GM12878 (cell line): Measurements from ENCODE around the gene NUFIP1. TPM values are rescaled to one million over a fixed set of nuclear protein-coding genes. Genes with fewer than 3 reads are reported as not detected.

Source experiments
- ATAC-seq: fragments of 200-7000 bp; cut with Tn5 transposase; 3 replicates; pipeline ENCODE4 v1.9.1; 2020; ENCODE audit warnings: mild to moderate bottlenecking, moderate library complexity
- BruUV-seq: library from RNA; stranded (reverse); fragments of 400-500 nt; replicated peaks from 2 replicates; lab custom pipeline; 2021; lab: Mats Ljungman, UMichigan
- CTCF ChIA-PET: fragments of 300-600 bp; sonication (Branson Sonifier 250); formaldehyde crosslinking; extraction: SDS; loops from one replicate; lab custom pipeline; 2021; ENCODE audit warnings: inconsistent platforms; lab: Yijun Ruan, JAX
- POLR2A ChIA-PET: fragments of 350-600 bp; formaldehyde crosslinking; extraction: SDS; loops from one replicate; lab custom pipeline; 2021; ENCODE audit warnings: inconsistent platforms; lab: Charles Lee
- RAD21 ChIA-PET: fragments of 300-600 bp; sonication (Branson Sonifier 250); formaldehyde crosslinking; loops from one replicate; lab custom pipeline; 2023; ENCODE audit warnings: antibody characterized with exemption; ENCODE audit not compliant: unreplicated experiment; lab: Charles Lee
- SMC1A ChIA-PET: fragments of 300-600 bp; sonication (Branson Sonifier 250); formaldehyde crosslinking; loops from one replicate; lab custom pipeline; 2023; ENCODE audit not compliant: unreplicated experiment, uncharacterized antibody; lab: Charles Lee
- DNase-seq: peaks from one replicate; pipeline ENCODE4 v3.0.0-alpha.2; 2011; ENCODE audit warnings: low read depth, low spot score
- FAIRE-seq: peaks from 3 replicates; lab custom pipeline; 2011; peaks lifted over from hg19 to GRCh38; lab: Jason Lieb, UNC
- H2AFZ ChIP-seq: 2 replicates; pipeline ENCODE4 v1.6.0; 2011; ENCODE audit warnings: low read depth, low read length, control low read depth; ENCODE audit not compliant: control insufficient read depth
- H3K27ac ChIP-seq: 2 replicates; pipeline ENCODE4 v1.5.1; 2011; ENCODE audit warnings: control low read depth; ENCODE audit not compliant: control insufficient read depth, insufficient read depth
- H3K27me3 ChIP-seq, 2 experiments: replicated peaks in 1 of 2; 2 replicates each; pipeline versions ENCODE4 v1.6.0 to v1.6.1; 2011; ENCODE audit warnings: low read length in 1 of 2; ENCODE audit not compliant: control insufficient read depth in 2 of 2, insufficient read depth in 2 of 2
- H3K36me3 ChIP-seq, 2 experiments: 2 replicates each; pipeline ENCODE4 v1.5.1; 2011; ENCODE audit warnings: low read length in 1 of 2; ENCODE audit not compliant: control insufficient read depth in 2 of 2, insufficient read depth in 2 of 2
- H3K4me1 ChIP-seq: 2 replicates; pipeline ENCODE4 v1.6.1; 2011; ENCODE audit warnings: mild to moderate bottlenecking, low read length, moderate library complexity, mixed read lengths; ENCODE audit not compliant: control insufficient read depth, insufficient read depth
- H3K4me2 ChIP-seq: 2 replicates; pipeline ENCODE4 v1.6.0; 2011; ENCODE audit warnings: control low read depth; ENCODE audit not compliant: control insufficient read depth, insufficient read depth
- H3K4me3 ChIP-seq: fragments of 200-600 bp; sonication (generic); 2 replicates; pipeline ENCODE4 v1.5.1; 2016
- H3K79me2 ChIP-seq: 2 replicates; pipeline ENCODE4 v1.6.0; 2011; ENCODE audit warnings: low read length; ENCODE audit not compliant: control insufficient read depth, insufficient read depth
- H3K9ac ChIP-seq: 2 replicates; pipeline ENCODE4 v1.8.0; 2011; ENCODE audit warnings: low read length, control low read depth, mixed read lengths; ENCODE audit not compliant: control insufficient read depth, insufficient read depth
- H3K9me3 ChIP-seq: replicated peaks from 3 replicates; pipeline ENCODE4 v1.5.1; 2011; ENCODE audit warnings: mild to moderate bottlenecking, low read length; ENCODE audit not compliant: control insufficient read depth, insufficient read depth
- H4K20me1 ChIP-seq: 2 replicates; pipeline ENCODE4 v1.6.0; 2011; ENCODE audit not compliant: control insufficient read depth, insufficient read depth
- BRCA1 ChIP-seq: IDR thresholded peaks from 2 replicates; pipeline ENCODE4 v1.6.1; 2011; ENCODE audit warnings: low read depth, low read length, improper control_type of control experiment
- CUX1 ChIP-seq: IDR thresholded peaks from 2 replicates; pipeline ENCODE4 v1.6.1; 2012; ENCODE audit warnings: improper control_type of control experiment, low read depth, low read length; ENCODE audit not compliant: insufficient replicate concordance
- HDAC6 ChIP-seq: fragments of 200-600 bp; sonication (generic); IDR thresholded peaks from one replicate; pipeline ENCODE4 v1.8.0; 2017; ENCODE audit warnings: antibody characterized with exemption; ENCODE audit not compliant: unreplicated experiment
- MTA3 ChIP-seq: IDR thresholded peaks from 2 replicates; pipeline ENCODE4 v1.6.1; 2012; ENCODE audit warnings: low read length, inconsistent platforms, borderline replicate concordance
- RAD51 ChIP-seq: fragments of 450-650 bp; IDR thresholded peaks from 2 replicates; pipeline ENCODE4 v1.6.1; 2016; ENCODE audit warnings: moderate library complexity, mild to moderate bottlenecking, inconsistent platforms
- SMAD1 ChIP-seq: fragments of 450-650 bp; IDR thresholded peaks from 2 replicates; pipeline ENCODE4 v1.6.1; 2018; ENCODE audit warnings: mild to moderate bottlenecking, low read depth; ENCODE audit not compliant: partially characterized antibody
- SRF ChIP-seq, 2 experiments: IDR thresholded peaks; 2 replicates each; pipeline ENCODE4 v1.6.1; 2011; ENCODE audit warnings: low read depth in 2 of 2, low read length in 2 of 2, mild to moderate bottlenecking in 1 of 2, moderate library complexity in 1 of 2
- WRNIP1 ChIP-seq: IDR thresholded peaks from 2 replicates; pipeline ENCODE4 v1.6.1; 2011; ENCODE audit warnings: low read depth, low read length, improper control_type of control experiment, borderline replicate concordance
- in situ Hi-C: fragments of 300-500 bp; cut with MboI; formaldehyde crosslinking; loops from 9 replicates; pipeline ENCODE4 v1.14.3; 2018; ENCODE audit warnings: mixed read lengths
- intact Hi-C: fragments of 100-400 bp; cut with micrococcal nuclease; formaldehyde crosslinking; loops from one replicate; pipeline ENCODE4 v1.14.2; 2022; ENCODE audit not compliant: unreplicated experiment
- polyA plus RNA-seq, 11 experiments: library from polyadenylated mRNA; depleted of rRNA in 4 of 11; unstranded in 6 of 11; stranded (reverse) in 5 of 11; fragments of >200 nt; fragmentation: Nextera tagmentation in 4 of 11; fragmentation: Illumina TruSeq in 1 of 11; extraction: Ambion mirVana in 4 of 11; extraction: Trizol in 1 of 11; gene quantifications; 1 replicate in 1 of 11; 2 replicates in 10 of 11; pipeline versions ENCODE4 v1.2.1 to v1.2.3, GENCODE V29; 2011 to 2016; ENCODE audit warnings: inconsistent platforms in 2 of 11, missing spikeins in 2 of 11, low read depth in 1 of 11
- total RNA-seq, 4 experiments: library from RNA; depleted of rRNA in 3 of 4; stranded (reverse); fragments of >200 nt in 3 of 4; fragmentation: Illumina TruSeq in 1 of 4; extraction: Trizol in 1 of 4; gene quantifications; 2 replicates each; pipeline versions ENCODE4 v1.2.1 to v1.2.3, GENCODE V29; 2013 to 2021
- TF ChIP-seq, protein P1 (sequence below): fragments of 450-650 bp; IDR thresholded peaks from 2 replicates; pipeline ENCODE4 v1.6.1; 2016; ENCODE audit warnings: mild to moderate bottlenecking
- TF ChIP-seq, protein P2 (sequence below): fragments of 450-650 bp; IDR thresholded peaks from 2 replicates; pipeline ENCODE4 v1.6.1; 2017; ENCODE audit warnings: mild to moderate bottlenecking, moderate library complexity
- TF ChIP-seq, protein P3 (sequence below): IDR thresholded peaks from 2 replicates; pipeline ENCODE4 v1.6.1; 2011; ENCODE audit warnings: mild to moderate bottlenecking, low read depth, low read length, moderate library complexity; ENCODE audit not compliant: insufficient replicate concordance

Gene NUFIP1
- total and polyA plus RNA-seq, 10 of the 15 experiments (the other 5 are each of a cell fraction or from before 2014, with no cell fraction given), result 2.5 to 11.2 (median 7.0) TPM

GRCh38 chr13:45007225-45007624, 18.0 kb upstream of the NUFIP1 start:
- intact Hi-C loops, result no loop called here
- POLR2A ChIA-PET, result no interaction called here

More at GRCh38 chr13:45007225-45007624, 18.0 kb upstream of the NUFIP1 start:
- Histone ChIP-seq H3K27ac (no peak overlapping the region), H3K4me1 (no peaks in the 10 kb centered on the region), H3K79me2 (no peaks in the 10 kb centered on the region), H3K9me3 (no peaks in the 10 kb centered on the region), H3K9ac (no peak overlapping the region), H2AFZ (no peak overlapping the region), H3K36me3 (peaks cover 0 to 16% of the 10 kb centered on the region in 2 experiments; a peak in 2 of 4 replicates), H4K20me1 (no peaks in the 10 kb centered on the region), H3K4me3 (no peak overlapping the region)
- DNase-seq (no peak), ATAC-seq (no peak), FAIRE-seq (no peak)
- ChIA-PET RAD21 (interaction anchor here (0.9 kb wide), 1 partner anchor 40 kb away, joined by 3 read pairs; no protein-coding TSS in a partner anchor), CTCF (interaction anchor here (1.0 to 1.1 kb wide), 3 partner anchors 9 to 274 kb away, joined by 3 read pairs; no protein-coding TSS in a partner anchor)
- no TSS peak for BruUV-seq
- in situ Hi-C loops, result no loop called here
- TF ChIP-seq HDAC6, result no peak
- no peak for TF ChIP-seq RAD51
- TF ChIP-seq, protein P1, sequence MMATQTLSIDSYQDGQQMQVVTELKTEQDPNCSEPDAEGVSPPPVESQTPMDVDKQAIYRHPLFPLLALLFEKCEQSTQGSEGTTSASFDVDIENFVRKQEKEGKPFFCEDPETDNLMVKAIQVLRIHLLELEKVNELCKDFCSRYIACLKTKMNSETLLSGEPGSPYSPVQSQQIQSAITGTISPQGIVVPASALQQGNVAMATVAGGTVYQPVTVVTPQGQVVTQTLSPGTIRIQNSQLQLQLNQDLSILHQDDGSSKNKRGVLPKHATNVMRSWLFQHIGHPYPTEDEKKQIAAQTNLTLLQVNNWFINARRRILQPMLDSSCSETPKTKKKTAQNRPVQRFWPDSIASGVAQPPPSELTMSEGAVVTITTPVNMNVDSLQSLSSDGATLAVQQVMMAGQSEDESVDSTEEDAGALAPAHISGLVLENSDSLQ, result no peak
- TF ChIP-seq SMAD1, result no peak
- TF ChIP-seq CUX1, result no peak
- TF ChIP-seq WRNIP1, result no peak
- TF ChIP-seq, protein P2, sequence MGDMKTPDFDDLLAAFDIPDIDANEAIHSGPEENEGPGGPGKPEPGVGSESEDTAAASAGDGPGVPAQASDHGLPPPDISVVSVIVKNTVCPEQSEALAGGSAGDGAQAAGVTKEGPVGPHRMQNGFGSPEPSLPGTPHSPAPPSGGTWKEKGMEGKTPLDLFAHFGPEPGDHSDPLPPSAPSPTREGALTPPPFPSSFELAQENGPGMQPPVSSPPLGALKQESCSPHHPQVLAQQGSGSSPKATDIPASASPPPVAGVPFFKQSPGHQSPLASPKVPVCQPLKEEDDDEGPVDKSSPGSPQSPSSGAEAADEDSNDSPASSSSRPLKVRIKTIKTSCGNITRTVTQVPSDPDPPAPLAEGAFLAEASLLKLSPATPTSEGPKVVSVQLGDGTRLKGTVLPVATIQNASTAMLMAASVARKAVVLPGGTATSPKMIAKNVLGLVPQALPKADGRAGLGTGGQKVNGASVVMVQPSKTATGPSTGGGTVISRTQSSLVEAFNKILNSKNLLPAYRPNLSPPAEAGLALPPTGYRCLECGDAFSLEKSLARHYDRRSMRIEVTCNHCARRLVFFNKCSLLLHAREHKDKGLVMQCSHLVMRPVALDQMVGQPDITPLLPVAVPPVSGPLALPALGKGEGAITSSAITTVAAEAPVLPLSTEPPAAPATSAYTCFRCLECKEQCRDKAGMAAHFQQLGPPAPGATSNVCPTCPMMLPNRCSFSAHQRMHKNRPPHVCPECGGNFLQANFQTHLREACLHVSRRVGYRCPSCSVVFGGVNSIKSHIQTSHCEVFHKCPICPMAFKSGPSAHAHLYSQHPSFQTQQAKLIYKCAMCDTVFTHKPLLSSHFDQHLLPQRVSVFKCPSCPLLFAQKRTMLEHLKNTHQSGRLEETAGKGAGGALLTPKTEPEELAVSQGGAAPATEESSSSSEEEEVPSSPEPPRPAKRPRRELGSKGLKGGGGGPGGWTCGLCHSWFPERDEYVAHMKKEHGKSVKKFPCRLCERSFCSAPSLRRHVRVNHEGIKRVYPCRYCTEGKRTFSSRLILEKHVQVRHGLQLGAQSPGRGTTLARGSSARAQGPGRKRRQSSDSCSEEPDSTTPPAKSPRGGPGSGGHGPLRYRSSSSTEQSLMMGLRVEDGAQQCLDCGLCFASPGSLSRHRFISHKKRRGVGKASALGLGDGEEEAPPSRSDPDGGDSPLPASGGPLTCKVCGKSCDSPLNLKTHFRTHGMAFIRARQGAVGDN, result no peak
- TF ChIP-seq MTA3, result no peak
- no peak for TF ChIP-seq BRCA1
- TF ChIP-seq, protein P3, sequence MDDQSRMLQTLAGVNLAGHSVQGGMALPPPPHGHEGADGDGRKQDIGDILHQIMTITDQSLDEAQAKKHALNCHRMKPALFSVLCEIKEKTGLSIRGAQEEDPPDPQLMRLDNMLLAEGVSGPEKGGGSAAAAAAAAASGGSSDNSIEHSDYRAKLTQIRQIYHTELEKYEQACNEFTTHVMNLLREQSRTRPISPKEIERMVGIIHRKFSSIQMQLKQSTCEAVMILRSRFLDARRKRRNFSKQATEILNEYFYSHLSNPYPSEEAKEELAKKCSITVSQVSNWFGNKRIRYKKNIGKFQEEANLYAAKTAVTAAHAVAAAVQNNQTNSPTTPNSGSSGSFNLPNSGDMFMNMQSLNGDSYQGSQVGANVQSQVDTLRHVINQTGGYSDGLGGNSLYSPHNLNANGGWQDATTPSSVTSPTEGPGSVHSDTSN, result no peak
- TF ChIP-seq SRF (IDR thresholded peaks at IDR 0.05; ENCODE audit: low read depth in 2 of 2, low read length in 2 of 2), result no peak
- TF ChIP-seq, all 136 proteins: peak for 0
- Histone ChIP-seq H3K27me3 (no peaks in the 10 kb centered on the region), H3K4me2 (no peak overlapping the region)
- SMC1A ChIA-PET, result interaction anchor here (0.8 to 1.7 kb wide), 4 partner anchors 10 to 523 kb away, joined by 3 to 5 read pairs (median 3); no protein-coding TSS in a partner anchor
